AG20443 (cell line): Measurements from ENCODE around the gene PUM1.
A peak's percentile ranks its signal among the peaks of the same experiment; 100 is the strongest.
"Not testable (repeated sequence)": the region's sequence is repeated elsewhere in the genome, so short reads cannot be mapped to it uniquely, and the experiment has no call there.

Source experiments
- DNase-seq: peaks from one replicate; pipeline ENCODE4 v3.0.0; 2012; ENCODE audit warnings: low spot score, mixed read lengths

The PUM1 gene

DNA sequence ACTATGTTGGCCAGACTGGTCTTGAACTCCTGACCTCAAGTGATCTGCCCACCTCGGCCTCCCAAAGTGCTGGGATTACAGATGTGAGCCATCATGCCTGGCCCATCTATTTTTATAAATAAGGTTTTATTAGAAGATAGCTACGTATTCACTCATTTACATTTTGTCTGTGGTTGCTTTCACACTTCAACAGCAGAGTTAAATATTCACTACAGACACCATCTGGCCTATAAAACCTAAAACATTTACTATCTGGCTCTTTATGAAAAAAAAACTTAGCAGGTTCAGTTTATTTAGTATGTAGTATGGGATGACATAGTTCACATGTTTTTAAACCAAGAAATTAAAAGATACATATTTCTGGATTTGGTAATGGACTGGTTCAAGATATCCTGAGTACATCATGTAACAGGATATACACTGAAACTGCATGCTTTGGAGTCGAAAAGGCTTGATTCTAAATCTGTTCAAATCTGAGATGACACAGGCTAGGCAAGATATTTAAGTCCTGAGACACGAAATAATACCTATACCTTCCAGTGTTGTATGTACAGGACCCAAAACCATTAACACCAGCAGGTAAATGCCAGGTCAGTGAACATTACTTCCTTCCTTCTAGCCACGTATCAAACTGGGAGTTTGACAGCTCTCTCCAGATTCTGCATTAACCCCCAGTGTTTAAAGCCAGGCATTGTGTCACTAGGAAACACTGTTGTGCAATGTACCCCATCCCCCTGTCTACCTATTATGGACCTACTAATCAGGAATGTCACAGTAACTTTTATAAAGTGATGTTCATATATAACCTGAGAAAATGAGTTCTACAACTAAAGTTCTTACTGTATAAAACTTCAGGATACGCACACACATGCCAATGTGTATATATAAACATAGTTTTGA lies 102.7 kb downstream of the PUM1 start:
- no peak for DNase-seq

DNA sequence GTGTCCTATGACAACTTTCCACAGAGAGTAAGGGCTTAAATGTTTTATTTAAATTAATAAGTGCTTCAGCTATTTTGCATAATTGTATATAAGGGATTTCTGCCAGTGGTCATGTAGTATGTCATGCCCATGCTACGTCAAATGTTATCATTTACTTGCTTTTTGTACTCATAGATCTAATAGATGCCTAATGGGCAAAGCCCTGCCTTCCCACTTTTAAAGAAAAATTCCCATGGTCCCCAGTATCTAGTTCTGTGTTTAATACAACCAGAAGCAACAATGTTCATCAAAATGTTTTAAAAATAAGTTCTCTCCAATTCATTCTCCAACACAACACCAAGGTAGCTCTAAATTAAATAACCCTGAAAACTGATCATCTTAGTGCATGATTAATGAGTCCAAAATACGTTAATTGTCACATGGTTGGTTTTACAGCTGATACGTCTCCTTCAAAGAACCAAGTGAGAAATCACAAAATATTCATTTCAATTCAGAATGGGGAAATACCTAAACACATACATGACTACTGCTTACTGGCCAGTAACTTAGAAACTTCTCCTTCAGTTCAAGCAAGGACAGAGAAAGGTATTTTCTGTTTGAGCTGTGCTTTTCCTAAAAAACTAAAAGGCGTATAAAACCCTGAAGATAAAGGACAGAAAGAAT lies 107.8 kb downstream of the PUM1 start:
- DNase-seq = no peak

DNA sequence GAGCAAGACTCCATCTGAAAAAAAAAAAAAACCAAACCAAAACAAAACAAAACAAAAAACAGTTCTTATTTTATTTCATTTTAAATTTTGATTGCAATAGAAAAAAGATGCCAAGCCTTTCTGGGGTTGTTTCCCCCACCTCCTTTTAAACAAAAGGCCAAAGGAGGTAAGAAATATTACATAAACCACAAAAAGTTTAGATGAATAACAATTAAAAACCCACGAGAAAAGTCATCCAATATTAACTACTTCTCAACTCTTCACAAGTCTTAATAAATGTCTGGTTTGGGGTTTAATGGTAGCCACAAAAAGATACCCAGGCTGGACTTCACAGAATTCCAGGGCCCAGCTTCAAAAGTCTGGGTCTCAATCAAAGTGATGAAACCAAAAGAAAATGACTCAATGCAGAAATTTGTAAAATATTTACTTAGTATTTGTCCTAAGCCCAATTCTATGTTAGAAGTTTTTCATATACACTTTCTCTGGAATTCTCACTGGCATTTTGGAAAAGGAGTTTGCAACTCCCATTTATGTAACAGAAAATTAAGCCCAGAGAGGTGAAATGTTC lies 110.0 kb downstream of the PUM1 start:
- peak; percentile 74 for DNase-seq

DNA sequence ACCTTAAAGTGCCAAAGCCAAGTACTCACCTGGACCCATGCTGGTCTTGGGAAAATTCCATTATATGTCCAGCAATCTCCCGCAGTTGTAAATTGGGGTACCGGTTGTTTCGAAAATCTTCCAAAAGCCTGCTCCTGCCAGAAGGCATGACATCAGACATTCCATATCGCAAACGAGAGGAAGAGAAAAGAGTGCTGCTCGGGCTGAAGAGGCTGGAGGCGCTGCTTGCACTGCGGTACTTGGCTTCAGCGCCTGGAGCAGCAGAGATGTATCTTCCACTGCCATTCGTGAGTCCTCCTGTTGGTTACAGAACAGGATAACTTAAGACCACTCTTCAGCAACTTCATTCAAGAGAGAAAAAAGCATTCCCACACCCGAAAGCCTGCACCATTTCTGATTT lies 111.8 kb downstream of the PUM1 start:
- DNase-seq = no peak

DNA sequence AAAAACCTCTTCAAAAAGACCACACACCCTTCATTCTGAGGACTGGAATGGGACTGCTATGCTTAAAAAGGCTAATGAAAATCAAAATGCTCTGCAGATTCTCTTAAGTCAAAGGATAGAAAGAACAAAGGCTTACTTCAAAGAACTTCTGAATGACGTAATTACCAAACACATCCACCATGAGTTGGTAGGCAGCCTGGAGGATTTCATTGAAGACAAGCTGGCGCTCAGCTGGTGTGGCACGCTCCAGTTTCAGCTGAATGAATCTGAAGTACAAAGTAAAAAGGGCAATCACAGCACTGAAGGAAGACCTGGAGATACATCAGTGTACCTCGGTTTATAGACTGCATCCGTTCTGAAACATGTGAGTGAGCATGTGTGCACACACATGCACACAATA lies 113.4 kb downstream of the PUM1 start:
- no peak for DNase-seq

DNA sequence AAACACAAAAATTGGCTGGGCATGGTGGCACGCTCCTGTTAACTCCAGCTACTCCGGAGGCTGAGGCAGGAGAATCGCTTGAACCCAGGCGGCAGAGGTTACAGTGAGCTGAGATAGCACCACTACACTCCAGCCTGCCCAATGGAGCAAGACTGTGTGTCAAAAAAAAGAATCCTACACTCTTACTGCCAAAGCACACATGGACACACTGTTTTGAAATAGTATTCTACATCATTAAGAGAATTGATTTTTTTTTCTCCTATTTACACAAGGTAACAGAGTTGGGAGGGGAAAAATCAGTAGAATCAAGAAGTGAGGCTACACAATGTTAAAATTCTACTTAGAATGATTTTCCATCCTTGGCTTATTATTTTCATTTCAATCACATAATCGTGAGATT lies 114.8 kb downstream of the PUM1 start:
- no peak for DNase-seq

DNA sequence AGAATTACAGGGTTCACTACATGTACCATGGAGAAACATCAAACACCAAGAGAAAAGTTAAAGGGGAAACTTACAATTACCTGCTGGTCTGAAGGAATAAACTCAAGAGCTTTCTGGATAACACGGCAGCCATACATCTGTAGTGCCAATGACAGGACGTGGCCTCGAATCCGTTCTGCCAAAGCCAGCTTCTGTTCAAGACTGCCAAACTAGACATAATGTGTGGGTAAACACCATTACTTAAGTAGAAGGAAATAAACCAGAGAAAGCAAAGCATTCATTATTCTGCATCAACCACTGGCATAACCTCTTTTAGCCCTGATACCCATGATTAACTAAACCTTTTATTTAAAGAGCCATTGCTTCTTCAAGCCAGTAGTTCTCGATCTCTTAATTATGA lies 115.5 kb downstream of the PUM1 start:
- no peak for DNase-seq

DNA sequence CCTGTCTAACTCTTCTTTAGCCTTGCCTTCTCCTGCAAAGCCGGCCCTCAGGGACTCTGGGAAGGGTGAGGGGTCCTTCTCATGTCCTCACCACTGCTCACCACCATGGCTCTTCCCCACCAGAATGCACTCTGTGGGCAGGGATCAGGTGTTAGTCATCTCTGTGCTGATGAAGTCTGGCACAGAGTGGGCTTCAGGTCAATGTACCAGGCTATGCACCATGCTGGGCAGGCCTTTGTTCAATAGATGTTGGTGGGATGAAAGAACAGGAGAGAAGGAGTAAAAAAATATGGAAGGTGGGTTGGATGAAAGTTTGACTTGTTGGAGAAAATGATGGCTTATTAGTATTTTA lies 116.1 kb downstream of the PUM1 start:
- DNase-seq = not testable (repeated sequence)

DNA sequence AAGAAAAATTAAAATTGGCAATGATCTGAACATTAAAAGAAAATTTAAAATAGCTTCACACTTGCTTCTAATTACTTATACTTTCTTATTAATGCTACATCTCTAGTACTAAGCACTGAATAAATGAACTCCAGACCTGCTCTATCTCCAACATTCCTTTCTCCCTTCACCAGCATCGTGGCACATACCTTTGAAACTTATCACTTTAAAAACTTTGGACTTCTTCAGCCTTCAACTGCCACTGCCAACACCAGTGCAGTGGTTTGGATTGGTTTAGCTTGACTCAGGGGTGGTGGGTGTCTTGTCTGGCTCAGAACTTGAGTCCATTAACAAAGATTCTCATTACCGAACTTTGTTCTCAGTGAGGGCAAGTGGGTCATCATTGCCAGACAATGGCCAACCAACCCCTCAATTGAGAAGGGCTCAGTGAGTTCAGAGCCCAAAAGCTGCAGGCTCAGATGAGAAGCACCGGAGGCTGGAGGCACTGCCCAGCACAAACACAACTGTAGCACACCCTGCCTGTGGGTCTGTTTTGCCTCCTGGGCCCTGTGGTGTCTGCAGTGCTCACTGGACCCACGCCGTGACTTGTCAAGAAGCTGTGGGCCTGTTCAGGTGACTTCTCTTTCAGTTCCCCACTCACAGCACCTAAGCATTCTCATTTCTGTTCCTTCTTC lies 116.6 kb downstream of the PUM1 start:
- peak; percentile 39 for DNase-seq

DNA sequence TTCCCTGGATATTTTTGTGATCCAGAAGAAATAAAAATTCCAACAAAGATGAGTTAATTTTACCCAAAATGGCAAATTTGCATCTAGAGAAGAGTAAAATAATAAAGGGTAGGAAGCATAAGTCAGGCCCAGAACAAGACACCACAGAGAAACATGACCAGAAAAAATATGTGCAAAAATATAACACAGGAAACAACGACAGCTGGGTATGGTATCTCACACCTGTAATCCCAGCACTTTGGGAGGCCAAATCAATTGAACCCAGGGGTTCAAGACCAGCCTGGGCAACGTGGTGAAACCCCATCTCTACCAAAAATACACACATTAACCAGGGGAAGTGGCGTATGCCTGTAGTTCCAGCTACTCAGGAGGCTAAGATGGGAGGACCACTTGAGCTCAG lies 117.2 kb downstream of the PUM1 start:
- no peak for DNase-seq

DNA sequence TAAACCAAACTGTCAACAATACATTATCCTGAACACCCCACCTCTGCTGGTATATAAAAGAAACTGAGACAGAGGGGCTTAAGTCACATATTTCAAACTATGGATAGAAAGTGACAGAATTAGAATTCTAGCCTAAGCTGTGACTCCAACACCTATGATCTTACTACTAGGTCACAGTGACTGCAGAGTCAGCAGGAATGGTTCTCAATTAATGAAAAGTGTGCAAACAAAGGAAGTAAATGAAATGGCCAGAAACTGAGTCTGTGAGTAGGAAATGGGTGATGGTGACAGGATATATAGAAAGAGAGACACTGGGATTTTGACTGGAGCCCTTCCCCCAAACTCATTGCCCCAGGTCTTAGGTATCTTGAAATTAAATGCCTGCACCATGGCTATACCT lies 118.3 kb downstream of the PUM1 start:
- no peak for DNase-seq

DNA sequence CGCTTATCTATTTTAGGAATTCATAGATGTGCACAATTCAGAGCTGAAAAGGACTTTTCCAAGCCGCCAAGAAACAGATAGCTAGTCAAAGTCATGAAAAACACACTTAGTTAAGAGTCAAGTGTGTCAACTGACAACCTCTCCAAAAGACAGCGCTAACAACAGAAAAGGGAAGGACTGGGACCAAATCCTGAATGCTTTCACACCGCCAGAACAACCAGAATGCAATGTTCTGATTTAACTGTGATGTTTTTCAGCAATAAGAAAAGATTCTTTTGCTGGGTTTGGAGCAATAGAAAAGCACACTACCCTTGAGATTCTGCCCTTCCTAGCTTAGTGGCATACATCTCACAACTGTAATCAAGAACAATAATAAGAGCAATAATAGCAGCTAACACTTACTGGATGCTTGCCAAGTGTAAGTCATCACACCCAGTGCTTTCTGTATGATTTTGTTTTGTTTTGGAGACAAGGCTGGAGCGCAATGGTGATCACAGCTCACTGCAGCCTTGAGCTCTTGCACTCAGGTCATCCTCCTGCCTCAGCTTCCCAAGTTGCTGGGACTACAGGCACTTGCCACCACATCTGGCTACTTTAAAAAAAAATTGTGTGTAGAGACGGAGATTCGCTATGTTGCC lies 123.1 kb downstream of the PUM1 start:
- no peak for DNase-seq

DNA sequence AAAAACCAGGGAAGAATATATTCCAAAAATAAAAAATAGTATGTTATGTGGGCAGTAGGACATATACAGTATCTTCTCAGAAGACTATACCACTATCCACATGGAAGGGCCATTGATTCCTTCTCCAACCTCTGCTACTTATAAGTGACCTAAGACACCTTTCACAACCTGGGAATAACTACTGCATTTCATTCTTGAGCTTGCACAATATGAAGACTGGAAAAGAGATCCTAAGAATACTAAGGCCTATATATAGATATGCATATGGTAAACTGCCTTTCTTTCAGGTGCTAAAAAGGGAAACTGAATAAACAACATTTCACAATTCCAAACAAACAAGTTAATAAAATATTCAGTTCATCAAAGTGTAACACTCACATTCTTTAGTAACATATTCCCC lies 125.0 kb downstream of the PUM1 start:
- no peak for DNase-seq

DNA sequence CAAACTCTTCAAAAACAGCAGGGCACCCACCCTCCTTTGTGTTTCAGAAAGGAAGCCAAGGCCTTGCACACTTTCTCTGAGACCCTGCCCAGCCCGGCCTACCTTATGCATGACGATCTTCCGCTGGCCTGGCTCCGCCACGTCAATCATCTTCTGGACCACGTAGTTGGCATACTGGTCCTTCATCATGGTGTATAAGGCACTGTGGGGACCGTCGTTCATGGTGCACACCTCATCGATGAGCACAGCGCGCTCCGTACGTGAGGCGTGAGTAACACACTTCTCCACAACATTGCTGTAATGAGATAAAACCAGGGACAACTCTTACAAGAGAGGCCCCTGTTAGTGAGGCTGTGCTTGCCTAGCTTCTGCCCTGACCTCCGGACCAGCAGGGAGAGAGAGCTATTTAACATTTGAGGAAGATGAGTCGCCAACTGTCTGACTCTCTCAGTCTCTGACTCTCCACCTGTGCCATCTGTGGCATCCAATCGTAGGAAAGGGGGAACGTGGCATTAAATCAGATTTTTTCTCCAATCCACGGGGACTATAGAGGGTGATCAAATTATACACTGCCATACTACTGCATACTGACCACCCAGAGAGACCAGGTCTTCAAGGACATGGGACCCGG lies 128.9 kb downstream of the PUM1 start:
- DNase-seq = no peak

DNA sequence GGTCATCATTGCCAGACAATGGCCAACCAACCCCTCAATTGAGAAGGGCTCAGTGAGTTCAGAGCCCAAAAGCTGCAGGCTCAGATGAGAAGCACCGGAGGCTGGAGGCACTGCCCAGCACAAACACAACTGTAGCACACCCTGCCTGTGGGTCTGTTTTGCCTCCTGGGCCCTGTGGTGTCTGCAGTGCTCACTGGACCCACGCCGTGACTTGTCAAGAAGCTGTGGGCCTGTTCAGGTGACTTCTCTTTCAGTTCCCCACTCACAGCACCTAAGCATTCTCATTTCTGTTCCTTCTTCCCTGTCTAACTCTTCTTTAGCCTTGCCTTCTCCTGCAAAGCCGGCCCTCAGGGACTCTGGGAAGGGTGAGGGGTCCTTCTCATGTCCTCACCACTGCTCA lies 129.8 kb downstream of the PUM1 start:
- not testable (repeated sequence) for DNase-seq

DNA sequence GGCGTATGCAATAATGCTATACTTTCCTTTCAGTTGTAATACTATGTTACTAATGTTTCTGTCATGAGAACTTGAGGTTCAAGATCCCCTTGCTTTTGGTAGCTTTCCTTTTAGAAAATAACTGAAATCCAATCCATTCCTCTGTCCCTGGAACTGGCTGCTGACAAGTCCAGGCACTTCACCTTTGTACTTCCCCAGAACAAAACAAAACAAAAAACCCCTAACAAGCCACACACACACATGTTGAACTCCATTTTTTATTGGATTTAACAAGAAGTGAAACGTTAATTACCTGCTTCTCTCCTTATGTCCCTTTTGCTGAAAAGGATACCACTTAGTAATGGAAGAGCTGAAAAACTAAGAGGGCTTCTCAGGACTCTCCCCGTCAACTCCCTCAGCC lies 130.9 kb downstream of the PUM1 start:
- DNase-seq = no peak

DNA sequence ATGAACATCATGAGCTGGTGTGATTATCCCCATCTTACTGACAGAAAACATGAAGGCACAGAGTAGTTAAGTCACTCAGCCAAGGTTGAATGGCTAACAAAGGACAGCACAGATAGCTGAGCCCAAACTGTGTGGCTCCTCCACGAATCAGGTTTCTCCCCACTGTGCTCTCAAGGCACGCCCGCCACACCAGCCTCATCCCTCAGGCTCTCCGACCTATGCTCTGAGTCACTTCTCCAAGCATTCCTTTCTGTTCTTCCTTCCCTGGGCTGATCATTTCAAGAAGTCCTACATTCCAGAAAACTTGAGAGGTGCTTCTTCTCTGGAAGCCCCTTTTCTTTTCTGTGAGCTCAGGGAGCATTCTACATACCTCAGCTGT lies 131.7 kb downstream of the PUM1 start:
- peak; percentile 85 for DNase-seq

DNA sequence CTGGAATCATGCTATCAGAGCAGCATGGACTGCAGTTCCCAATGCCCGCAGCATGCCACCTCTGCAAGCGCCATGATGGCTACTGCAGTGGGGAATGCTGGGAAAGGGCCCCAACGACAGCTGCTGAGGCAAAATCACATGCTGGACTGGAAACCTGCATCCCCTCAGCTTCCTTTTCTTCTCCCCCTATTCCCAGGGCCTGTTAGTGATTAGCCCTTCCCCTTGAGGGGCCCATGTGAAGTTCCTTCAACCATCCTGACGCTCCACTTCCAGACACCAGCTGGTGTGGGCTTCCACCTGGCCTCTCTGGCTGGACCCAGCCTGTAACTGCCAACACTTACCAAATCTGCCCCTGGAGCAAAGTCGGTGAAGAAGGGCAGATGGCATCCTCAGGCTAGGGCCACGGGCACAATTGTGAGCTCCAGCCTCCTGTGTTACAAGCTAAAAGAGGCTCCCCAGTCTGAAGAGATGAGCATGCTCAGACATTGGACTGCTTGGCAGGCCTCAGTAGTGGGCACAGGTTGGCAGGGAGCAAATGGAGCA lies 134.8 kb downstream of the PUM1 start:
- DNase-seq = no peak

DNA sequence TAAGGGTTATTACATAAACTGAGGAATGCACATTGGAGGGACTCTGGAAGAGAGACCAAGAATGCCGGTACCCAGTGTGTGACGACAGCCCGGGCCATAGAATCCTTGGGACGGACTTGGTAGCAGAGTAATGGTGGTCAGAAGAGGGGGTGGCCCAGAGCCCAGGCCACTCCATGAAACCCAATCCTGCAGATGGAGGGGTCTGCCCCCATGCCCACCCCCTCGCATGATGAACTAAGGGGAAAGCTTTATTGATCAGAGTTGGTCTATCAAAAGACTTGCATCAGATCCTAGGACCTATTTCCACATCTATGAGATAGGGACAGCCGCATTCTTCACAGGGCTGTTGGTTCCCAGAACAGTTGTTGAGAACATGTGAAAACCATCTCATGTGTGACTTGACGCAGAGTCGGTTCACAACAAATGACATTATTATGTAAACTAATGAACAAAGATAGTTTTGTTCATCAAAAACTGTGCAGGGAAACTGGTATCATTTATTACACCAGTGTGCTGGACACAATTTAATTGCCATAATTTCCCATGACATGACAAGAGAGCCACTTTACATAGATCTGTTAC lies 135.5 kb downstream of the PUM1 start:
- DNase-seq = no peak

DNA sequence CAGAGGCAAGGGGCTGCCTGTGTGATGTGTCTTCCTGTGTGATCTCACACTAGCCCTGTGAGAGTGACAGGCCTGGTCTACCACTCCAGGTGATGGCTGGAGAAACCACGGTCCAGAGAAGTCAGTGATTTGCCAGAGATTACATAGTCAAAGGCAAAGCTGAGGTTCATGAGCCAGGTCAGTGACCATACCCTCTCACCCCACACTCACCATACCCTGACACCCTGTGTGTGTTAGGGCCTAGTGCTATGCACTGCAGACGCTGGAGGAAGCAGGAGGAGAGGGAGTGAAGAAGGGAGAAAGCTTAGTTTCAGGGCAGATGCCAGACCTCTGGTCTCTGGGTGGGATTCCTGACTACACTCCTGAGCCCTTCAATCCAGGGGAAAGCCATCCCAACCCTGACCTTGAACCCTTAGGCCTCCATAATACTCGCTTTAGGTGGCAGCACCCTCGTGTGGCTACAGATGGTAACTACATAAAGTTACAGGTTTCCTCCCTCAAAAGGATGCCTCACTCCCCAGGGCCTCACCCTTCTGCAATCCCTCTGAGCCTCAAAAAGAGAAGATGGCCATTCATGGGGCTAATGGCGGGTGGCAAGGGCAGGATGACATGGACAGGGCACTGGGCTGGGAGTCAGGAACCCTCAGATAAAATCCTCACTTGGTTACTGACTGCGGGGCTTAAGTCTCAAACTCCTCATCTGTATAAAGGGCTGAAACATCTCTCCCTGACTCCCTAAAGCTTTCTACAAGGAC lies 136.2 kb downstream of the PUM1 start:
- peak; percentile 78 for DNase-seq

DNA sequence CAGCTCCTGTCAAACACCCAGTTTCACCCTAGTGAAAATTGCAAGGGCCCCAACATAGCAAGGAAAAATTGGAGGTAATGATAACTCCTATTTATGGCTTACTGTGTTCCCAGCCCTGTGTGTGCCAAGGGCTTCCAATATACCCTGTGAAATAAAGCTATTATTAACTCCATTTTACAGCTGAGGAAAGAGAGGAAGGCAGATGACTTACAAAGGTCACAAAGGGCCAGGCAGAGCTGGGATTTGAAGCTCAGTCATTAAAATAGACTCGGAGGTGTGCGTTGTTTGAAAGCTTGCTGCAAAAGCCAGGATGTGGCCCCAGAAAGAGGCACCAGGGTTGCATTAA lies 136.8 kb downstream of the PUM1 start:
- no peak for DNase-seq
